HG02798 (cell line): ENCODE results near the gene FKBP4.
"Not testable (repeated sequence)": the region's sequence is repeated elsewhere in the genome, so short reads cannot be mapped to it uniquely, and the experiment has no call there.

Source experiments
- ATAC-seq: cut with Tn5 transposase; IDR thresholded peaks from one replicate; pipeline ENCODE4 v1.9.1; 2021; ENCODE audit warnings: mild to moderate bottlenecking; ENCODE audit not compliant: unreplicated experiment, poor library complexity

FKBP4 gene, protein sequence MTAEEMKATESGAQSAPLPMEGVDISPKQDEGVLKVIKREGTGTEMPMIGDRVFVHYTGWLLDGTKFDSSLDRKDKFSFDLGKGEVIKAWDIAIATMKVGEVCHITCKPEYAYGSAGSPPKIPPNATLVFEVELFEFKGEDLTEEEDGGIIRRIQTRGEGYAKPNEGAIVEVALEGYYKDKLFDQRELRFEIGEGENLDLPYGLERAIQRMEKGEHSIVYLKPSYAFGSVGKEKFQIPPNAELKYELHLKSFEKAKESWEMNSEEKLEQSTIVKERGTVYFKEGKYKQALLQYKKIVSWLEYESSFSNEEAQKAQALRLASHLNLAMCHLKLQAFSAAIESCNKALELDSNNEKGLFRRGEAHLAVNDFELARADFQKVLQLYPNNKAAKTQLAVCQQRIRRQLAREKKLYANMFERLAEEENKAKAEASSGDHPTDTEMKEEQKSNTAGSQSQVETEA

DNA sequence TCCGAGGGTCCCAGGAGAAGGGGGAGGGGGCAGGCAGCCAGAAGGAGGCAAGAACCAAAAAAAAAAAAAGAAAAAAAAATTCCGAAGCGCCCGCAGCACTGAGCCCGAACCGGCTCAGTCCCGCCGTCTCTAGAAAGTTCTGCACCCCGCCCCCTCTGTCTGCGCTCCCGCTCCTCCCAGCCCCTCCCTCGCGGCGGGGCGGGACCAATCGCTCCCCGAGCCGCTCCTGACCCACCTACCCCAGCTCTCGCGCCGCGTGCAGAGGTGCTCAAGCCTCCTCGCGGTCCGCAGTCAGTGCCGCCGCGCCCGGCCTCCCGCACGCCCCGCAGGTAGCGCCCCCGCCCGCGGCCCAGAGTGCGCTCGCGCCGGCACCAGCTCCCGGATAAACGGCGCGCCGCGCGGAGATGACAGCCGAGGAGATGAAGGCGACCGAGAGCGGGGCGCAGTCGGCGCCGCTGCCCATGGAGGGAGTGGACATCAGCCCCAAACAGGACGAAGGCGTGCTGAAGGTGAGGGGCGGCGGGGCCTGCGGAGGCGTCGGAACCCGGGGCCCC, at the start of gene FKBP4:
TSS of gene FKBP4 (plus strand) at position 235 of the 554 bp plus-strand sequence. CDS start at position 405, 170 bp downstream.
- ATAC-seq, result peak; percentile 84

DNA sequence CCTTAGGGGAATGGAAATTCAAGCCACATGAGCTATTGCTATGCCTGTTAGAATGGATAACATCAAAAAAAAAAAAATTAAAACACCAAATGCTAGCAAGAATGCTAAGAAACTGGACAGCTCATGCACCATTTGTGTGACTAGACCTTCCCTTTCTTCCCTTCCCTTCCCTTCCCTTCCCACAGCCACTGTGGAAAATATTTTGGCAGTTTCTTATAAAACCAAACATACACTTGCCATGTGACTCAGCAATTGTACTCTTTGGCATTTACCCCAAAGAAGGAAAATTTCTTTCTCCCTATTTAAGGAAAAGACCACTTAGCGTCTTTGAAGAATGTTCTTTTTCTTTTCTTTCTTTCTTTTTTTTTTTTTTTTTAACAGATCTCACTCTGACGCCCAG, 49.1 kb upstream of the FKBP4 start:
- ATAC-seq, result no peak

DNA sequence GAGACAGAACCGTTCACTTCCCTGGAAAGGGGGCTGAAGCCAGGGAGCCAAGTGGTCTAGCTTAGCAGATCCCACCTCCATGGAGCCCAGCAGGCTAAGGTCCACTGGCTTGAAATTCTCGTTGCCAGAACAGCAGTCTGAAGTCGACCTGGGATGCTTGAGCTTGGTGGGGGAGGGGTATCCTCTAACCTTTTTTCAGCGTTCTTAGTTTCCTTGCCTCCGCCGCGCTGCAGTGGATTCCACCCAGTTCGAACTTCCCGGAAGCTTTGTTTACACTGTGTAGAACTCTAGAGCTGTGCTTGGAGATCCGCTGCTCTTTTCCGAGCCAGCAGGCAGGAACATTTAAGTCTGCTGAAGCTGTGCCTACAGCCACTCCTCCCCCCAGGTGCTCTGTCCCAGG, 45.2 kb upstream of the FKBP4 start:
- no peak for ATAC-seq

DNA sequence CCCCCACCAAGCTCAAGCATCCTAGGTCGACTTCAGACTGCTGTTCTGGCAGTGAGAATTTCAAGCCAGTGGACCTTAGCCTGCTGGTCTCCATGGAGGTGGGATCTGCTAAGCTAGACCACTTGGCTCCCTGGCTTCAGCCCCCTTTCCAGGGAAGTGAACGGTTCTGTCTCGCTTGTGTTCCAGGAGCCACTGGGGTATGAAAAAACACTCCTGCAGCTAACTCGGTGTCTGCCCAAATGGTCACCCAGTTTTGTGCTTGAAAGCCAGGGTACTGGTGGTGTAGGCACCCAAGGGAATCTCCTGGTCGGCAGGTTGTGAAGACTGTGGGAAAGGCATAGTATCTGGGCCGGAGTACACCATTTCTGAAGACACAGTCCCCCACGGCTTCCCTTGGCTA, 44.6 kb upstream of the FKBP4 start:
- ATAC-seq, result no peak

DNA sequence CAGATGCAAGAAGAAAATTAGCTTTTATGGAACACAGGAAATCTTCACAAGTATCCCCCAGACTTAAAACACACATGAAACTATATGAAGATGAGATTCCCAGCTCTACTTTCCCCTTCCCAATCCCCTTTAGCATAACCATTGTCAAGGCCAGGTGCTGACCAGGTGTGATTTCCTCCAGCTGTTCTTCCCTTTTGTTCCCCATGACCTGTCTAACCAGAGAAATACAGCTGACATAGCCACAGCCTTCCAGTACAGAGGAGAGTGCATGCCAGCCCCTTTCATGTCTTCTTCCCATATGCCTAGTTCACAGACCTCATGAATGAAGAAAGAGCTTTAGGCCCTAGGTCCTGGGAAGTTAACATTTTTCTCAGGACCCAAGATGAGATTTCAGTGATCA, 43.5 kb upstream of the FKBP4 start:
- ATAC-seq, result no peak

DNA sequence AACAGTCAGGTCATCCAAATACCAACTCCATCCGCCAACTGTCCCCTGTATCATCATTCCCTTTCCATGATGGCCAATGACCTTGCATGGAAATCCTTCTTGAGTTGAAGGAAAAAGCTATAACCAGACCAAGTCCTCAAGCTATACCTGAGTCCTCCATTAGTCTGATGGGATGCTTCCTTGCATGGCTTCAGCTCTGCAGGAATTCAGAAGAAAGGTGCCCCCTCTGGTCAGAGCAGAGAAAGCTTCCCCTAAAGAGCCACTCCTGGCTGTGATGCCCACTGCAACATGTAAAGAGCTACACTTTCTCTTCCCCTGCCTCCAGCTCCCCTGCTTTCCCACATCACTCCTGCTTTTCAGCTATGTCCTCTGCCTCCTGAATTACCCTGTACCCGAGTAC, 43.1 kb upstream of the FKBP4 start:
- ATAC-seq, result no peak

DNA sequence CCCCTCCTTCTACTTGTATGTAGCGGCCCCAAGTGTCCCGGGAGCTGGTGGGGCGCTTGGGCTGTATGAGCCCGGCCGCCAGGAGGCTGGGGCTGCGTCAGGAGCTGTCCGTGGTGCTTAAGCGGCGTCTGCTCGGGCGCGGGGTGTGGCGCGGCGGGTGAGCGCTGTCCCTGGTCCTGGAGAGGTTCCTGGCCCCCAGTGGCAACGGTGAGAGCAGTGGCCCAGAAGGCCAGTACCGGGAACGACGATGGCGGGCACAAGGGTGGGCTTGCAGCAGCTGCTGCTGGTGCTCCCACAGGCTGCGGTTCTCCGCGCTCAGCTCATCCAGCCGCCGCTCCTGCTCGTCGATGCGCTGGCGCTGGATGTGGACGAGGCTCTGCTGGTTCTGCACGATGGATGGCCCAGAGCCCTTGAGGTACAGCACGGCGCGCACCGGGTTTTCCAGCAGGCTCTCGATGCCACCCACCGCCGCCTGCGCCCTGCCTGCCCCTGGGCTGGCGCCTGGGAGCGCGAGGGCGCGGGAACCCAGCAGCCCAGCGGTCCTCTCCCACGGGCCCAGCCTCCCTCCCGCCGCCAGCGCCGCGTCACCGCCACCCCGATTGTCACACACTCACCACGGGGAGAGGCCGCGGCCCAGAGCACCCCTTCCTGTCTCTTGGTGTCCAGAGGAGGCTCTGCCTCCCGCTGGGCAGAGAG, 41.9 kb upstream of the FKBP4 start:
- ATAC-seq, result no peak

DNA sequence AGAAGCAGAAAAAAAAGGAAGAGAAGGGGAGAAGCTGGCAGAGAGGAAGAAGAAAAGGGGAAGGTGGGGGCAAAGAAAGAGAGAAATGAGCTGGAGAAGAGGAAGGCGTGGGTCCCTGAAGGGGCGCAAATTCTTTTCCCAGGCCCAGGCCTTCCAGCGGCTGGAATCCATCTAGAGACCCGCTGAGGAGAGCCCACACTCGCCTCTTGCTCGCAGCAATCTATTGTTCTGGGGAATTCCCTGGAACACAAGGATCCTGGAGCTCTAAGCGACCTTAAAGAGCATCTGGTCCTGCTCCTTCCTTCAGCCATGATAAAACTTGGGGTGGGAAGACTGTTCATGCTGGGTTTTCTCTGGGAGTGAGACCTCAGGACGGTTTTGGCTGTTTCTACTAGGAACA, 41.2 kb upstream of the FKBP4 start:
- ATAC-seq, result no peak

DNA sequence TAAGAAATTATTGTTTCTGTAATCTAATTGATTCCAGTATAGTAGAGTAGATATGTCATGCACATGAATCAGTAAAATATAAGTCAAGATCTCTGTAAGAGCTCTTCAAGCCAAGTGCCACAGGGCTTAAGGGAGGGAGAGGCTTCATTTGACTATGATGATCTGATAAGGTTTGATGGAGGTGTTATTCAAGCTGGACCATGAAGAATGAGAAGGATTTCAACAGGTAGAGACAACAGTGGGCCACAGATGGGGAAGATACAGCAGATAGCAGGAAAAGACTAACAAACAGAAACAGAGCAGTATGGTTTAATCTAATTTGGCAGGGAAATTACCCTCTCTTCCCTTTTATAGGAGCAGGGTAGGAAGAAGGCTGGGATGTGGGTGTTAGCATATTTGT, 40.6 kb upstream of the FKBP4 start:
- no peak for ATAC-seq

DNA sequence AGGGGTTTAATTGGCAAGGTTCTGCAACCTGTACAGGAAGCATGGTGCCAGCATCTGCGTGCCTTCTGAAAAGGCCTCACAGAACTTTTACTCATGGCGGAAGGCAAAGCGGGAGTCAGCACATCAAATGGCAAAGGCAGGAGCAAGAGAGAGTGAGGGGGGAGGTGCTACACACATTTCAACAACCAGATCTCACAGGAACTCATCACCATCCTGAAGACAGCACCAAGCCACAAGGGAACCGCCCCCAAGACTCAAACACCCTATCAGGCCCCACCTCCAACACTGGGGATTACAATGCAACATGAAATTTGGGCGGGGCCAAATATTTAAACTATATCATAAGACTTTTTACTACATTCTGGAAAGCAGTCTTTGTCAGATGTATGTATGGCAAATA, 38.0 kb upstream of the FKBP4 start:
- ATAC-seq, result no peak

DNA sequence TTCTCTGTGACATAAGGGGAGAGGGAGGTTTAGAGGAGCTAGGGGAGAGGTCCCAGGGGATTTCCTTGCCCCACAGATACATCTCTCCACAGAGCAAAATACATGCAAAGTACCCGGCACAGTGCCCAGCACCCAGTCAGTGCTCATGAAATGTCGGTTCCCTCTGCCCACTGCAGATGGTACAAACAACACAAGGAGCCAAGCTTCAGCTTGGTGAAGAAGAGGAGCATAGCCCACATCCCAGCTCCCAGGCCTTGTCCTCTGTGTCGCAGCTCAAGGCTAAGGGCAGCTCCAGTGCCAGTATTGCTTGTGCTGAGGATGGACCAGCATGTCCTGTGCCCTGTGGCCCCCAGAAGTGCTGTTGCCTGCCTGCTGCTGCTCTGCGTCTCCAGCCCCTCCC, 35.0 kb upstream of the FKBP4 start:
- ATAC-seq, result no peak

DNA sequence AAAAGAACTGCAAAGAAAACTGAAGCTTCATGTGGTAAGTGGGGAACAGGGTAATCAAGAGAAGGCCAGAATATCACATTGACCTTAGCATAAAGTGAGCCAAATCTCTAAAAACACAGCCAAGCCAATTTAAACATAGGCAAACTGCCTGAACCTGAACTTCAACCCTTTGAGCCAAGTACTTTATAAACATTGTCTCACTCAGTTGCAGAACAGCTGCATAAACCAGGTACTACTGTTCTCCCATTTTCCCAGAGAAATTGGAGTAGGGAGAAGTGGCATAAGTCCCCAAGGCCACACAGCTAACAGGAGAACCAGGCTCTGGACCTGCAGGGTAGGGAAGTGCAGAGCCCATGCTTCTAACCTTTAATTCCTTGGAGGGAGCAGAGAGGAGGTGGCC, 30.4 kb upstream of the FKBP4 start:
- no peak for ATAC-seq

DNA sequence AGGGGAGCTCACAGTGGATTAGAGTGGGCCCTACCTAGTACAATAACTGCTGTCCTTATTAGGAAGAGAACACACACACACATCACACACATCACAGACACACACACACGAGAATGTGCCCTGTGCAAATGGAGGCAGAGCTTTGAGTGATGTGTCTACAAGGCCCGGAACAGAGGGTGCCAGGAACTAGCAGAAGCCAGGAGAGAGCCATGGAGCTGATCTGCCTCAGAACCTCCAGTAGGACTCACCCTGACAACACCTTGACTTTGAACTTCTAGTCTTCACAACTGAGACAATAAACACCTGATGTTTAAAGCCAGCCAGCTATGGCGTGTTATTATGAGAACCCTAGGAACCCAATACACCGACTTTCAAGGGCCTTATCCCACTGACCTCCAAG, 29.7 kb upstream of the FKBP4 start:
- no peak for ATAC-seq

DNA sequence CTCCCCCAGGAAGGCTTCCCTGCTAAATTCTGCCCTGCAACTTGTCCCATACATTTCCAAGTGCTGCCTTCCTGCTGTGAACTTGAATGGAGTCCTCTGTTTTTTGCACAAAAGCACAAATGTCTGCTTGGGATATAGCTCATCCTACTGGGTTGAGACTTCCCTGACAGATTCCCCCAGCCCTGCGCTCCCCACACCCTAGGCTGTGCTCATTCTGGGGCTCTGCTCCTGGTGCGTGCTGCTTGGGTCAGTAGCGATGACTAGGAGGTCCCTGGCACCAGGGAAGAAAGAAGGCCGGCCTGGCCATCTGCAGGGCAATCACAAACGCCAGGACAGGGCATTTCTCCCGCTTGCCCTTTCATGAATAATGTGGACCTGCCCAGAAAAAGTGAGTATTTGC, 29.2 kb upstream of the FKBP4 start:
- no peak for ATAC-seq

DNA sequence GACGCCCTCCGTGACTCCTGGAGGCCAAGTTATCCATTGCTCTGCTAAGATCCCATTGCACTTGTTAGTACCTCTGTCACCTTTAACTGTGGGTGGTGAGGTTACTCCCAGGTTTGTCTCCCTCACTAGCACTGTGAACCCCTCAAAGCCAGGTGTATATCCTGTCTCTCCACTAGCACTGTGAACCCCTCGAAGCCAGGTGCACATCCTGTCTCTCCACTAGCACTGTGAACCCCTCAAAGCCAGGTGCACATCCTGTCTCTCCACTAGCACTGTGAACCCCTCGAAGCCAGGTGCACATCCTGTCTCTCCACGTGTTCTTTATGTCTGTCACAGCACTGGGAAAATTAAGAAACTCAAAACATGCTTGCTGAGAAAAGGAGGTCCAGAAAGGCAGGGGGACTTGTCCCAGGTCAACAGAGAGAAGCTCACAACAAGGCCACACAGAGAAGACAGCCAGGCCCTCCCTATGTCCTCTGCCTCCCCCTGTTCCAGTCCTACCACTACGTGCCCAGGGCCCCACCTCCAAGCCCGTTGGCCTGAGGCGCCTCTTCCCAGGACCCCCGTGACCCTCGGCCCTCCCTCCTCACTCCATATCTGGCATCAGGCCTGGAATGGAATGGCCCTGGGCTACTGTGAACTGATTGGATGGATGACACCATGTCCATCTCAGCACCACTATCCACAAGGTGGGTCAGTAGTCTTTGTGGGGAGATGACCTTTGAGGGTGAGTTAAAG, 26.4 kb upstream of the FKBP4 start:
- ATAC-seq, result no peak

DNA sequence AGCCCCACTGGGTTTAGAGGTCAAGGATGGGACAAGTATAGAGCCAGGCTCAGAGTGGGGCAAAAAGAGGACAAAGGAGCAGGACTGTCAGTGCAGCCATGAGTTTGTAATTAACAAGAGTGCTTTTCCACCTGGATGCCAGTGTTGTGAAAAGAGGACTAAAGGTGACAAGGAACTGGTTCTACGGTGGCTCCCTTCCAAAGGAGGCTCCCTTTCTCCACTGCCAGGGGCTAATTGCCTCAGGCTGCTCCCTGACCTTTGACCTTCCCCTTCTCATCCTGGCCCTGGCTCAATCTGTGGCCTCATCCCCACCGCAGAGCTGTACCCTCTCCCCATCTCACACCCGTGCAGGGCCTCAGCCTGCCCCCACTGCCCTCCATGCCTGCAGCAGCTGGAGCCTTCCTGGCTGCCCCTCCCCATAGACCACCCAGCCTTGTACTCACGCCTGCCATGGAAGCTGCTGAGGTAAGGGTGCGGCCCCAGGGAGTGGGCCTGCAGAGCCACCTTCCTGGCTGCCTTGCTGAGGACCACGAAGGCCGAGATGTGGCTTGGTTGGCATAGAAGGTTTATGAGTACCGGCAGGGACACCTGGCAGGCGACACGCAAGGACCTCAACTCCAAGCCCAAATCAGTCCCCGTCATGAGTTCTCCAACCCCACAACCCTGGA, 24.8 kb upstream of the FKBP4 start:
- ATAC-seq, result no peak

DNA sequence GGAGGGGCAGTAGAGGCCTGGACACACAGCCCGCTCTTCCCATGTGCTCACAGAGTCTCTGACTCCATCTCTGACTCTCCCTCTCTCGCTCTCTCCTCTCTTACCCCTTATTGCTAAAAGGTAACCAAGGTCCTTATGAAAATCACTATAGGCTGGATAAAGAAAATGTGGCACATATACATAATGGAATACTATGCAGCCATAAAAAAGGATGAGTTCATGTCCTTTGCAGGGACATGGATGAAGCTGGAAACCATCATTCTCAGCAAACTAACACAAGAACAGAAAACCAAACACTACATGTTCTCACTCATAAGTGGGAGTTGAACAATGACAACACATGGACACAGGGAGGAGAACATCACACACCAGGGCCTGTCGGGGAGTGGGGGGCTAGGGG, 24.2 kb upstream of the FKBP4 start:
- not testable (repeated sequence) for ATAC-seq

DNA sequence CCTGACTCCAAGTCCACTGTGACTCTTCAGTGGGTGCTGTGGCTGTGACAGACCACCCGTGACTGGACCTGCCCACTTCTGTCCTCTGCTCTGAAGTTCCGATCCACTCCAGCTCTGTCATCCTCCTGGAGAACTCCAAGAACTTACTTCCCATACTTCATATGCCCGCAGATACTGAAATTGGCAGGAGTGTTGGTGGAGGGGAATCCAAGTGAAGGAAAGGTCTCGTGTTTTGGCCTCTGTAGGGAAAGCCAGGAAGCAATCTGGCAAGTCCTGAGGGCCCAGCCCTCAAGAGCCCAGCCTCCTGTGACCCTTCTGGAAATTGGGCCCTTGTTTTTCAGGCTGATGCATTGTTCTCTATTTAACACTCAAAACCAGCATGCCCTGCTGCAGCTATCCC, 22.4 kb upstream of the FKBP4 start:
- ATAC-seq, result no peak

DNA sequence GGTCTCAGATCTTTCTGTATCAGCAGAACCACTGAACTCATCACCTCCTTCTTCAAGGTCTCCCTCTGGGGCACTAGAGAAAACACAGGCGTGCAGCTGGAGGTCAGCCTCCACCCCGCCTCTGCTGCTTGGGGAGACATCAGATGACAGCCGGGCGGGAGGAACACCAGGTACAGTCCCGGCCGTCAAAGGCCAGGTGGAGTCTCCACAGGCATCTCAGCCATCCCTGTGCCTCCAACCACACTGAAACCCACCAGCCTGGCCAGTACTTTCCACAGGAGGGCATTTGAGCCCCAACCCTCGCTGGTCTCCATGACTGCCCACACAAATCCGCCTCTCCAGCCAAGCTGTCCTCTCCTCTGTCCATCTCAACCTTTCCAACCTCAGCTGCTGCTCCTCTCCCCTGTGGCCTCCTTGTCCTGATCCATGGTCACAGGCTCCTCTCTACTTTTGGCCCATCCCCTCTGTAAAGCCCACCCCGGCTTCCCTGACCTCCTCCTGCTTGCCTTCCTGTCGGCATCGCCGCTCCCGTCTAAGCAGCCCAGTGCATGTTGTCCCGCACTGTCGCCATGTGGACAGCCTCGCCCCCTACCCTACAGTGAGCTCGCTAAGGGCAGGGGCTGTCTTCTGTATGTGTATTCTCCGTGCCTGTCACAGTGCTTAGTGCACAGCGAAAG, 21.4 kb upstream of the FKBP4 start:
- ATAC-seq, result no peak

DNA sequence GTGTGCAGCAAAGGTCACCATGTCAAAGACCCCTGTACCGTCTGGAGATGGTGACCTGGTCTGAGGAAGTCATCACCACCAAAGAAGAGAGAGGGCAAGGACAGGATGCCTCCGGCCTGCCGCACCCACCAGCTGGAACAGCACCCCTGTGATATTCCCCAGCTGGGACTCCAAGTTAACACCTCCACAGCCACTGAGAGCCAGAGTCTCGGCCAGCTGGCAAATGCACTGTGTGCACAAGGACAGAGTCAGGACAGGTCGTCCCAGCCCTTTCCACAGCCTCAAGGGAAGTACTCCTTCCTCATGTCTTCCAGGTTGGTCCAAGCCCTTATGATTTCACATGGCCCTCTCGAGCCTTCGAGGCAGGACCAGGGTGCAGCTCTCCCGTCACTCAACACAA, 19.3 kb upstream of the FKBP4 start:
- ATAC-seq, result no peak
